HepG2 (cell line): ENCODE measurements around the gene PDGFD. TPM values are rescaled to one million over a fixed set of nuclear protein-coding genes. Genes with fewer than 3 reads are reported as not detected.

Source experiments
- ATAC-seq: fragments of 200-7000 bp; cut with Tn5 transposase; 3 replicates; pipeline ENCODE4 v1.9.1; 2020; ENCODE audit warnings: mild to moderate bottlenecking, moderate library complexity
- BruUV-seq: library from RNA; stranded (reverse); fragments of 400-500 nt; replicated peaks from 2 replicates; lab custom pipeline; 2021; lab: Mats Ljungman, UMichigan
- CTCF ChIA-PET: fragments of 300-600 bp; formaldehyde crosslinking; extraction: SDS; loops from one replicate; lab custom pipeline; 2021; ENCODE audit warnings: low total read pairs, inconsistent platforms, low intra/inter-chr PET ratio; lab: Yijun Ruan, JAX
- POLR2A ChIA-PET: fragments of 350-600 bp; sonication (Branson Sonifier 250); formaldehyde crosslinking; loops from one replicate; lab custom pipeline; 2020; ENCODE audit warnings: antibody characterized with exemption, inconsistent platforms; lab: Yijun Ruan, JAX
- DNase-seq: peaks from one replicate; pipeline ENCODE4 v3.0.0-alpha.2; 2015; ENCODE audit warnings: low spot score
- FAIRE-seq: peaks from 3 replicates; lab custom pipeline; 2011; peaks lifted over from hg19 to GRCh38; lab: Jason Lieb, UNC
- H2AFZ ChIP-seq: one replicate; pipeline ENCODE4 v1.6.1; 2011; ENCODE audit warnings: low read length, inconsistent platforms
- H3K27ac ChIP-seq: fragments of 300-600 bp; 3 replicates; pipeline ENCODE4 v1.8.0; 2011; ENCODE audit warnings: mixed run types, mild to moderate bottlenecking, mixed read lengths, low read length, inconsistent platforms; ENCODE audit not compliant: insufficient read depth; ENCODE audit errors: extremely low read length
- H3K27me3 ChIP-seq, 2 experiments: fragments of 200-600 bp in 1 of 2; 2 replicates in 1 of 2; 3 replicates in 1 of 2; pipeline versions ENCODE4 v1.6.0 to v1.8.0; 2011; ENCODE audit warnings: low read length in 2 of 2, mild to moderate bottlenecking in 2 of 2, moderate library complexity in 2 of 2, inconsistent platforms in 1 of 2; ENCODE audit not compliant: insufficient read depth in 2 of 2, control insufficient read depth in 1 of 2
- H3K36me3 ChIP-seq, 2 experiments: fragments of 200-600 bp in 1 of 2; replicated peaks in 1 of 2; 2 replicates in 1 of 2; 3 replicates in 1 of 2; pipeline versions ENCODE4 v1.5.1 to v1.8.0; 2011; ENCODE audit warnings: low read length in 2 of 2, inconsistent platforms in 1 of 2; ENCODE audit not compliant: insufficient read depth in 2 of 2, control insufficient read depth in 1 of 2
- H3K4me1 ChIP-seq: 2 replicates; pipeline ENCODE4 v1.5.1; 2012; ENCODE audit warnings: low read length, inconsistent platforms; ENCODE audit not compliant: insufficient read depth
- H3K4me2 ChIP-seq: 2 replicates; pipeline ENCODE4 v1.6.0; 2011; ENCODE audit warnings: low read depth, low read length, inconsistent platforms
- H3K4me3 ChIP-seq, 3 experiments: fragments of 200-600 bp in 1 of 3; sonication (generic), shearing (Covaris generic) in 1 of 3; replicated peaks in 1 of 3; 2 replicates each; pipeline ENCODE4 v1.5.1; 2011 to 2016; ENCODE audit warnings: low read length in 3 of 3, inconsistent platforms in 2 of 3, low read depth in 2 of 3, mild to moderate bottlenecking in 2 of 3, control low read depth in 1 of 3, mixed read lengths in 1 of 3; ENCODE audit not compliant: insufficient read depth in 1 of 3
- H3K79me2 ChIP-seq: one replicate; pipeline ENCODE4 v1.6.1; 2011; ENCODE audit warnings: low read length, inconsistent platforms; ENCODE audit not compliant: insufficient read depth
- H3K9ac ChIP-seq: 2 replicates; pipeline ENCODE4 v1.6.0; 2011; ENCODE audit warnings: mild to moderate bottlenecking, low read depth, low read length, inconsistent platforms; ENCODE audit not compliant: insufficient read depth
- H3K9me3 ChIP-seq: 2 replicates; pipeline ENCODE4 v1.5.1; 2012; ENCODE audit warnings: mild to moderate bottlenecking, low read length
- H4K20me1 ChIP-seq: 2 replicates; pipeline ENCODE4 v1.6.0; 2011; ENCODE audit warnings: inconsistent platforms, mild to moderate bottlenecking, low read length, moderate library complexity; ENCODE audit not compliant: insufficient read depth
- FOXJ3 ChIP-seq: sonication (generic); formaldehyde crosslinking; IDR thresholded peaks from 2 replicates; pipeline ENCODE4 v1.4.0; 2020; ENCODE audit warnings: missing genetic modification reagents, mild to moderate bottlenecking, borderline replicate concordance
- HDAC1 ChIP-seq: sonication (generic); formaldehyde crosslinking; IDR thresholded peaks from 2 replicates; pipeline ENCODE4 v1.5.1; 2020; ENCODE audit warnings: mild to moderate bottlenecking, missing genetic modification reagents
- HOXD1 ChIP-seq: sonication (generic); formaldehyde crosslinking; IDR thresholded peaks from 2 replicates; pipeline ENCODE4 v1.5.0; 2020; ENCODE audit warnings: missing genetic modification reagents
- KDM5A ChIP-seq: fragments of 200-600 bp; sonication (generic); IDR thresholded peaks from 2 replicates; pipeline ENCODE4 v1.7.0; 2018; ENCODE audit warnings: antibody characterized with exemption, mild to moderate bottlenecking, low read length, borderline replicate concordance
- MTA1 ChIP-seq: sonication (generic); formaldehyde crosslinking; IDR thresholded peaks from 2 replicates; pipeline ENCODE4 v1.4.0; 2020; ENCODE audit warnings: missing genetic modification reagents, mild to moderate bottlenecking, borderline replicate concordance
- MTA3 ChIP-seq: sonication (generic); formaldehyde crosslinking; IDR thresholded peaks from 2 replicates; pipeline ENCODE4 v1.4.0; 2020; ENCODE audit warnings: missing genetic modification reagents
- NFAT5 ChIP-seq: sonication (generic); formaldehyde crosslinking; IDR thresholded peaks from 2 replicates; pipeline ENCODE4 v1.4.0; 2020; ENCODE audit warnings: missing genetic modification reagents
- NRL ChIP-seq: sonication (generic); formaldehyde crosslinking; IDR thresholded peaks from 2 replicates; pipeline ENCODE4 v1.5.0; 2020; ENCODE audit warnings: missing genetic modification reagents, mild to moderate bottlenecking, moderate library complexity, borderline replicate concordance
- PRPF4 ChIP-seq: fragments of 200-400 bp; formaldehyde crosslinking; IDR thresholded peaks from 2 replicates; pipeline ENCODE4 v1.6.1; 2016; ENCODE audit warnings: low read length, low read depth; ENCODE audit not compliant: poor library complexity, severe bottlenecking
- RELA ChIP-seq: sonication (generic); formaldehyde crosslinking; IDR thresholded peaks from 2 replicates; pipeline ENCODE4 v1.4.0; 2020; ENCODE audit warnings: missing genetic modification reagents
- TRAFD1 ChIP-seq: sonication (generic); formaldehyde crosslinking; IDR thresholded peaks from 2 replicates; pipeline ENCODE4 v1.5.1; 2020; ENCODE audit warnings: missing genetic modification reagents, mild to moderate bottlenecking, borderline replicate concordance
- ZBTB26 ChIP-seq: IDR thresholded peaks from 2 replicates; pipeline ENCODE4 v1.6.1; 2016; ENCODE audit warnings: missing compliant biosample characterization, missing genetic modification reagents, borderline replicate concordance
- ZNF605 ChIP-seq: sonication (generic); formaldehyde crosslinking; IDR thresholded peaks from 2 replicates; pipeline ENCODE4 v1.8.0; 2022; ENCODE audit warnings: mild to moderate bottlenecking, missing genetic modification reagents
- ZSCAN25 ChIP-seq: sonication (generic); formaldehyde crosslinking; IDR thresholded peaks from 2 replicates; pipeline ENCODE4 v1.8.0; 2022; ENCODE audit warnings: mild to moderate bottlenecking, missing genetic modification reagents
- WGBS: methylation state at CpG from one replicate; pipeline ENCODE4 v1.1.6; 2017; ENCODE audit warnings: low lambda C conversion rate; 5-methylcytosine and 5-hydroxymethylcytosine counted together
- in situ Hi-C: cut with HindIII; loops from 2 replicates; pipeline ENCODE4 v1.10.0; 2017; ENCODE audit warnings: low pct_unique_long_range_greater_than_20kb; ENCODE audit not compliant: extremely low pct_ligation_motif_present
- intact Hi-C: fragments of 100-400 bp; cut with micrococcal nuclease; formaldehyde crosslinking; loops from one replicate; pipeline ENCODE4 v1.10.0; 2022; ENCODE audit not compliant: unreplicated experiment
- polyA plus RNA-seq, 8 experiments: library from polyadenylated mRNA; depleted of rRNA in 3 of 8; stranded (reverse) in 7 of 8; unstranded in 1 of 8; fragments of >200 nt; fragmentation: Illumina TruSeq in 4 of 8; extraction: Trizol in 4 of 8; gene quantifications; 2 replicates each; pipeline versions ENCODE4 v1.2.1 to v1.2.3, GENCODE V29; 2011 to 2016; ENCODE audit warnings: low read depth in 4 of 8, missing spikeins in 1 of 8, mixed read lengths in 1 of 8; ENCODE audit not compliant: insufficient read depth in 1 of 8
- total RNA-seq, 5 experiments: library from RNA; depleted of rRNA; stranded (reverse); fragments of >200 nt; fragmentation: Illumina TruSeq; extraction: Trizol; gene quantifications; 2 replicates each; pipeline ENCODE4 v1.2.3, GENCODE V29; 2016; ENCODE audit warnings: low read depth in 1 of 5

PDGFD gene
- total and polyA plus RNA-seq, 2 of the 13 experiments (the other 11 are each of a cell fraction or from before 2014, with no cell fraction given), result 0.09 to 0.29 TPM

GRCh38 chr11:104093426-104094280 is 70.3 kb downstream of the PDGFD start (continued):
- TF ChIP-seq ZNF605 (no peak), MTA1 (CRISPR knock-in tag) (no peak), HOXD1 (CRISPR knock-in tag) (no peak)

- H4K20me1 ChIP-seq, result no peaks in the 10 kb centered on the region
- ChIA-PET POLR2A (no interaction called here), CTCF (no interaction called here)
- 5% methylated on average over 2 of the region's 2 CpGs for WGBS
- no peak overlapping the region for H3K9ac ChIP-seq
- FAIRE-seq (no peak), DNase-seq (no peak), ATAC-seq (no peak)
- no peaks in the 10 kb centered on the region for H3K36me3 ChIP-seq
- intact Hi-C loops (no loop called here), in situ Hi-C loops (no loop called here)
- no peak overlapping the region for H2AFZ ChIP-seq
- H3K4me3 ChIP-seq, result no peak overlapping the region
- no TSS peak for BruUV-seq
- no peak overlapping the region for H3K4me2 ChIP-seq
- H3K9me3 ChIP-seq, result no peaks in the 10 kb centered on the region
- TF ChIP-seq HDAC1 (CRISPR knock-in tag) (no peak), ZSCAN25 (CRISPR knock-in tag) (no peak), KDM5A (no peak), ZBTB26 (CRISPR knock-in tag) (no peak), FOXJ3 (CRISPR knock-in tag) (no peak), NRL (CRISPR knock-in tag) (no peak), RELA (CRISPR knock-in tag) (no peak), MTA3 (no peak), TRAFD1 (CRISPR knock-in tag) (no peak), NFAT5 (CRISPR knock-in tag) (no peak), PRPF4 (no peak)
- no peaks in the 10 kb centered on the region for H3K4me1 ChIP-seq
- no peak overlapping the region for H3K27ac ChIP-seq
- no peaks in the 10 kb centered on the region for H3K27me3 ChIP-seq
- H3K79me2 ChIP-seq, result no peaks in the 10 kb centered on the region
These were observed 71.2 kb downstream of the PDGFD start for GRCh38 chr11:104092744-104093143.
